Activated CD4-positive, alpha-beta T cell treated with anti-CD3 and anti-CD28 coated beads for 24 hours (primary cell): ENCODE measurements around the gene RIPK1.
"Not testable (repeated sequence)": the region's sequence is repeated elsewhere in the genome, so short reads cannot be mapped to it uniquely, and the experiment has no call there.

ENCODE experiments used
- DNase-seq, 2 donors: peaks; one replicate each; pipeline ENCODE4 v3.0.0-alpha.2; 2020; ENCODE audit warnings: low read depth in 2 of 2

The RIPK1 gene

DNA sequence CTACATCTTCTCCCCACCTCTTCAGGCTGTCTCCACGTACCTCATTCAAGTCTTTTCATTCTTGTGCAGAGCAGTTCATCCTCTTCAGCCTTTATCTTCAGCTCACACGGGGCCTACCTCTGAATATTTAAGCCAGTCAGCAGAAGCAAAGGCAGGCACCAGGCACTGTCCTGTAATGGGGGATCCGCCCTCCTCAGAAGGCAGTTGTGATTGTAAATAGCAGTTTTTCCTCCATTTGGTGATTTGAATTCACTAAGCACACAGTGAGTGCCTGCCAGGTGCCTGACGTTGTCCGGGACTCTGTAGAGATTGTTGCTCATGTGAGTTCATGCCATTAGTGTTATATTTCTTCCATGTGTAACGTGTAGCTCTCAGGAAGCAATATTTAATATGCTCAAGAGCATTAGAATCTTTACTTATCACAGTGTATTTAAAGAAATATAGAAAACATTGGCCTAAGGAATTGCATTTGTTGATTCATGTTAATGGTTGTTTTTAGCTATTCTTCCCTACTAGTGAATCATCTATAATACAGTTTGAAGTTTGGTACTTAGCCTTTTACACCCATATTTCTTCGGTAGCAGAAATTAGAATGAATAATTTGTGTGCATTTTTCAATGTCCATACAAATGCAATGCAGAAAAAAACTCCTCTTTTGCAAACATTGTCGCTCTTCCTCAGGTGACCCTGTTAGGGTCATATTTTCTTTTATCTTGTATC is 68.2 kb downstream of the RIPK1 start:
- no peak for DNase-seq

DNA sequence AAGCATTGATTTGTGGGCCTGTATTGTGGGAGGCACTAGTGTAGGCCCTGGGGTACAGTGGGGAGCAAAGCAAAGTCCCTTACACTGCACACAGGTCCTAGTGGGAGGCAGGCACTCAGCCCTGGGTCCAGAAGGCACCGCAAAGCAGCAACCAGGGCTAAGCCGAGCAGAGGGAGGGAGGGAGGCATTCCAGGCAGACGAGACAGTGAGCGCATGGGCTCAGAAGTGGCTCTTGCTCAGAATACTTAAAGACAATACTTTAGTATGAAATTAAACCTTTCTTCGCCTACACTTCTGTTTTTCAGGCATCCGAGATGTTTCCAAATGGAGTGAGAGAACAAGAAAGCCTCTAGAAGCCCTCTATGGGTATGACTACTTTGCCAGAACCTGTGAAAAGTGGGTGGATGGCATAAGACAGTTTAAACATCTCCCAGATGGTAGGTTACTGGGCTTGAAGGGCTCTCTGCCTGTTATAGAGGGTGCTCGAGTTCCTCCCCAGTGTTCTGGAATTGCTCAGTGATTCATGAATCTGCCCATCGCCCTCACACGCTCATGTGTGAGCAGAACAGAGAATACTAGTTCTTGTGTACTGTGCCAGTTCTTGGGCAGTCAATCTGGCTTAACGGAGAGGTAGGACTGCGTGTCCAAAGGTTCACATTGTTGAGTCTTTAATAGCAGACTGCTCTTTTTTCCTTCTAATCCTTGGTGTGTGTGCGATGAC is 68.9 kb downstream of the RIPK1 start:
- no peak for DNase-seq

DNA sequence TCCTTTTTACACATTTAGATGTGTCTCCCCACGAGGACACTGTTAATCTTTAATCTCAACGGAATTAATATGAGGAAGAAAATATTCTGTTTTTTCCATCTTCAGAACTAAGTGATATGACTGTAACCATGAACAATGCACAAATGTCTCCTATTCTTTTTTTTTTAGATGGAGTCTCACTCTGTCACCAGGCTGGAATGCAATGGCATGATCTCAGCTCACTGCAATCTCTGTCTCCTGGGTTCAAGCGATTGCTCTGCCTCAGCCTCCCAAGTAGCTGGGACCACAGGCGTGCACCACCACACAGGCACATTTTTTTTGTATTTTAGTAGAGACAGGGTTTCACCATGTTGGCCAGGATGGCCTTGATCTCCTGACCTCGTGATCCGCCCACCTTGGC is 69.6 kb downstream of the RIPK1 start:
- not testable (repeated sequence) for DNase-seq

DNA sequence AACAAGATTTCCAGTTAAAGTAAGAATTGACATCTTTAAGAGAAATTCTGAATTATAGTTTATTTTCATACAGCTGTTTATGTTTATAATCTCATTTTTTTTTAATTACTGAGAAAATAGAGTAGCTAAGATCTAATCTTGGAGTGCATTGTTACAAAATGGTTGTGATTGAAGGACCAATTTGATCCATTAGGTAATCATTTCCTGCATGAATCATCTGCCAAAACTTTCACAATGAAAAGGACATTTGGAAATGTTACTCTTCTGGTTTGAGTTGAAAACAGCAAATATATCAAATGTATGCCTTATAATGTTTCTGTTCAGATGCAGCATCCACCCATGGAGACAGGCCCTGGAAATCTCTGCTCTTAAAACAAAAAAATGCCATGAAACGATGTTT is 70.0 kb downstream of the RIPK1 start:
- no peak for DNase-seq

GRCh38 chr6:3139090-3139903 is 71.0 kb downstream of the RIPK1 start:
- DNase-seq: no peak

- no peak for DNase-seq
Measured at GRCh38 chr6:3140201-3140600, 71.9 kb downstream of the RIPK1 start.

- no peak for DNase-seq
Measured at GRCh38 chr6:3142536-3142935, 74.2 kb downstream of the RIPK1 start.

- DNase-seq: no peak
Measured at GRCh38 chr6:3143158-3143557, 74.9 kb downstream of the RIPK1 start.

GRCh38 chr6:3144571-3144970 is 76.3 kb downstream of the RIPK1 start:
- DNase-seq: no peak

DNA sequence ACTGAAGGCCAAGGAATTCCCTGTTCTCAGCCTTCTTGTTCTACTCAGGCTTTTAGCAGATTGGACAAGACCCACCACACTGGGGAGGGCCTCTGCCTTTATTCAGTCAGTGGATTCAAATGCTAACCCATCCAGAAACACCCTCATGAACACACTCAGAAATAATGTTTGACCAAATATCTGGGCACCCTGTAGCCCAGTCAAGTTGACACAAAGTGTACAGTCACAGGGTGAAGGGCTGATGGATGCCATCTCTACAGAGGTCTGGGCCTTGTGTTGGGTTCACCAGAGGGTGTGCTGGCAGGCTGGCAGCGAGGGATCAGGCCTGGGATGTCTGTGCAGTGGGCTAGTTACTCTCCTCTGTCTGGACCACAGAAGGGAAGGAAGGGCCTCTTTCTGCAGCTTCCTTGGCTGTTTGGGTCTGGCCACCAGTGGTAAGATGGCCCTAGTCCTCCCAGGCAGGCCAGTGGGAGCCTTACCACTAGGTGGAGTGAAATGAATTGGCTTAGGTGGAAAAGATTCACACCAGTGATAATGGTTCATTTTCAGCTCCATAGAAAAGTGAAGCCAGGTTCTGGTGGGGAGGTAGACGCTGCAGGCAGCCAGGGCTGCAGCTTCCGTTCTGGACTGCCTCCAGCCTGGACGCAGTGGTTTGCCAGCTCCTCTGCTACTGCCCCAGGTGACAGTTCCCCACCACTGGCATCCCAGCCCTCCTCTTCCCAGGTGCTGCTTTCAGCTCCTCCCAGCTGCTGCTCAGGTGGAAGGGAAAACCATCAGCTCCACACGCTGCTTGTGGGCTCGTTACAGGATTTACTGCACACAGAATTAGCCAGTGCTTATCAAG is 79.8 kb downstream of the RIPK1 start:
- no peak for DNase-seq

GRCh38 chr6:3151691-3152090 is 83.4 kb downstream of the RIPK1 start:
- no peak for DNase-seq

DNA sequence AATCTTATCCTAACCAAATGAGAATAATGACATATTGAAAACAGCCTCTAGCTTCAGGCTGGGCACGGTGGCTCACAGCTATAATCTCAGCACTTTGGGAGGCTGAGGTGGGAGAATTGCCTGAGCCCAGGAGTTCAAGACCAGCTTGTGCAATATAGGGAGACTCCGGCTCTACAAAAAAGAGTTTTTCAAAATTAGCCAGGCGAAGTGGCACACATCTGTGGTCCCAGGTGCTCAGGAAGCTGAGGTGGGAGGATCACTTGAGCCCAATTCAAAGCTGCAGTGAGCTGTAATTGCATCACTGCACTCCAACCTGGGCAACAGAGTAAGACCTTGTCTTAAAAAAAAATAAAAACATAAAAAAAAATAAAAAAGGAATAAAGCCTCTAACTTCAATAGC is 84.4 kb downstream of the RIPK1 start:
- DNase-seq: no peak

DNA sequence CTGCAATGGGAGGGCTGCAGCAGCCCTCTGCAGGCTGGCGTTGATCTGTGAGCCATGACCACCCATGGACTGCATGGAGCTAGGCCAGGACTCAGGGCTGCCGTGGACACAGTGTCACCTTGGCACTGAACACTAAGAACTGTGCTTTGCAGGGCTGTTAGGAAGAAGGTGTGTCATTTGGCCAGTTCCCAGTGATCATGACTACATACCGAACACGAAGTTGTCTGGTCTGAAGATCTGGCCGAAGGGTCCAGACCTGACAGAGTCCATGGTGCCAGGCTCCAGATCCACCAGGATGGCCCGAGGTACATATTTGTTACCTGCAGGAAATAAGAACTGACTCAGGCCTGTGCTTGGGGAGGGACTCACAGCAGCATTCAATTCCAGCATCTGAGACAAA is 87.1 kb downstream of the RIPK1 start:
- DNase-seq: not testable (repeated sequence)

- DNase-seq: not testable (repeated sequence)
Measured at GRCh38 chr6:3156184-3157130, 88.2 kb downstream of the RIPK1 start.

GRCh38 chr6:3157131-3157933 is 89.0 kb downstream of the RIPK1 start, which contains the start of gene TUBB2A:
Gene TUBB2A (minus strand): TSS chr6:3157544. CDS start chr6:3157463, 81 bp downstream.
- DNase-seq: peak; percentile 75 to 77

- DNase-seq: peak in 1 of 2 donors; percentile 28
Measured at GRCh38 chr6:3159805-3160781, 91.8 kb downstream of the RIPK1 start.

GRCh38 chr6:3162067-3162497 is 93.8 kb downstream of the RIPK1 start:
- no peak for DNase-seq

- peak in 1 of 2 donors; percentile 35 for DNase-seq
Measured at GRCh38 chr6:3162565-3163247, 94.4 kb downstream of the RIPK1 start.
